Tibial nerve (tissue), 4 donors: ENCODE results near the gene GCNT3.

Experiments
- EP300 ChIP-seq, 2 donors: sonication (generic); formaldehyde crosslinking; IDR thresholded peaks; one replicate each; pipeline ENCODE4 v1.6.1; 2017; ENCODE audit warnings: antibody characterized with exemption in 2 of 2, mild to moderate bottlenecking in 1 of 2
- POLR2A ChIP-seq, 2 donors: fragments of 450-650 bp; IDR thresholded peaks; one replicate each; pipeline ENCODE4 v1.6.1; 2017; ENCODE audit warnings: antibody characterized with exemption in 2 of 2, mild to moderate bottlenecking in 2 of 2, moderate library complexity in 2 of 2
- TF ChIP-seq, protein P1 (sequence below), 5 experiments: fragments of 200-600 bp in 3 of 5; fragments of 450-650 bp in 2 of 5; sonication (generic) in 3 of 5; IDR thresholded peaks; one replicate each; pipeline ENCODE4 v1.5.1; 2016 to 2019; ENCODE audit warnings: antibody characterized with exemption in 5 of 5, mild to moderate bottlenecking in 3 of 5, moderate library complexity in 2 of 5

- TF ChIP-seq, protein P1, sequence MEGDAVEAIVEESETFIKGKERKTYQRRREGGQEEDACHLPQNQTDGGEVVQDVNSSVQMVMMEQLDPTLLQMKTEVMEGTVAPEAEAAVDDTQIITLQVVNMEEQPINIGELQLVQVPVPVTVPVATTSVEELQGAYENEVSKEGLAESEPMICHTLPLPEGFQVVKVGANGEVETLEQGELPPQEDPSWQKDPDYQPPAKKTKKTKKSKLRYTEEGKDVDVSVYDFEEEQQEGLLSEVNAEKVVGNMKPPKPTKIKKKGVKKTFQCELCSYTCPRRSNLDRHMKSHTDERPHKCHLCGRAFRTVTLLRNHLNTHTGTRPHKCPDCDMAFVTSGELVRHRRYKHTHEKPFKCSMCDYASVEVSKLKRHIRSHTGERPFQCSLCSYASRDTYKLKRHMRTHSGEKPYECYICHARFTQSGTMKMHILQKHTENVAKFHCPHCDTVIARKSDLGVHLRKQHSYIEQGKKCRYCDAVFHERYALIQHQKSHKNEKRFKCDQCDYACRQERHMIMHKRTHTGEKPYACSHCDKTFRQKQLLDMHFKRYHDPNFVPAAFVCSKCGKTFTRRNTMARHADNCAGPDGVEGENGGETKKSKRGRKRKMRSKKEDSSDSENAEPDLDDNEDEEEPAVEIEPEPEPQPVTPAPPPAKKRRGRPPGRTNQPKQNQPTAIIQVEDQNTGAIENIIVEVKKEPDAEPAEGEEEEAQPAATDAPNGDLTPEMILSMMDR (IDR thresholded peaks at IDR 0.05), result no peak
- no peak for TF ChIP-seq POLR2A (IDR thresholded peaks at IDR 0.05)
- no peak for TF ChIP-seq EP300 (IDR thresholded peaks at IDR 0.05)
Observed at GRCh38 chr15:59615661-59616060, 4.1 kb downstream of the GCNT3 start.
